Measurements from ENCODE around the gene KIAA1328.

The KIAA1328 gene

GRCh38 chr18:36889742-36890141 lies 60.8 kb downstream of the KIAA1328 start:
- Histone ChIP-seq H3K27me3 (ENCODE audit: control insufficient read depth, insufficient read depth, low read length) (no peaks in the 10 kb centered on the region), H2AFZ (no peak overlapping the region), H3K79me2 (no peaks in the 10 kb centered on the region), H3K4me2 (ENCODE audit: low read length) (no peak overlapping the region), H3K27ac (no peak overlapping the region), H3K36me3 (ENCODE audit: control insufficient read depth, insufficient read depth, low read length) (no peaks in the 10 kb centered on the region), H3K9ac (no peak overlapping the region), H3K4me3 (ENCODE audit: low read depth, low read length) (no peak overlapping the region), H3K9me3 (ENCODE audit: control insufficient read depth, low read length) (no peaks in the 10 kb centered on the region), H3K4me1 (no peaks in the 10 kb centered on the region)
- no peak for TF ChIP-seq CTCF (IDR thresholded peaks at IDR 0.05)

- Histone ChIP-seq H3K79me2 (no peaks in the 10 kb centered on the region), H2AFZ (no peak overlapping the region), H3K9ac (no peak overlapping the region), H3K36me3 (ENCODE audit: control insufficient read depth, insufficient read depth, low read length) (no peaks in the 10 kb centered on the region), H3K27ac (no peak overlapping the region), H3K9me3 (ENCODE audit: control insufficient read depth, low read length) (no peaks in the 10 kb centered on the region), H3K4me1 (no peaks in the 10 kb centered on the region), H3K4me2 (ENCODE audit: low read length) (no peak overlapping the region), H3K4me3 (ENCODE audit: low read depth, low read length) (no peak overlapping the region), H3K27me3 (ENCODE audit: control insufficient read depth, insufficient read depth, low read length) (no peaks in the 10 kb centered on the region)
- no peak for TF ChIP-seq CTCF (IDR thresholded peaks at IDR 0.05)
These were observed 61.7 kb downstream of the KIAA1328 start for GRCh38 chr18:36890598-36890997.

GRCh38 chr18:36893227-36893626 lies 64.3 kb downstream of the KIAA1328 start:
- no peaks in the 10 kb centered on the region for H3K79me2 ChIP-seq
- no peak overlapping the region for H3K9ac ChIP-seq
- H3K4me2 ChIP-seq (ENCODE audit: low read length): no peak overlapping the region
- no peak overlapping the region for H2AFZ ChIP-seq
- no peaks in the 10 kb centered on the region for H3K27me3 ChIP-seq (ENCODE audit: control insufficient read depth, insufficient read depth, low read length)
- no peak overlapping the region for H3K27ac ChIP-seq
- no peak for TF ChIP-seq CTCF (IDR thresholded peaks at IDR 0.05)
- H3K4me1 ChIP-seq: no peaks in the 10 kb centered on the region
- H3K4me3 ChIP-seq (ENCODE audit: low read depth, low read length): no peak overlapping the region
- no peaks in the 10 kb centered on the region for H3K36me3 ChIP-seq (ENCODE audit: control insufficient read depth, insufficient read depth, low read length)
- no peaks in the 10 kb centered on the region for H3K9me3 ChIP-seq (ENCODE audit: control insufficient read depth, low read length)

GRCh38 chr18:36895606-36896005 lies 66.7 kb downstream of the KIAA1328 start:
- Histone ChIP-seq H3K4me2 (ENCODE audit: low read length) (no peak overlapping the region), H3K27me3 (ENCODE audit: control insufficient read depth, insufficient read depth, low read length) (no peaks in the 10 kb centered on the region), H3K27ac (no peak overlapping the region), H3K4me3 (ENCODE audit: low read depth, low read length) (no peak overlapping the region), H3K79me2 (no peaks in the 10 kb centered on the region), H3K9me3 (ENCODE audit: control insufficient read depth, low read length) (no peaks in the 10 kb centered on the region), H3K9ac (no peak overlapping the region), H3K36me3 (ENCODE audit: control insufficient read depth, insufficient read depth, low read length) (no peaks in the 10 kb centered on the region), H2AFZ (no peak overlapping the region), H3K4me1 (no peaks in the 10 kb centered on the region)
- TF ChIP-seq CTCF (IDR thresholded peaks at IDR 0.05): no peak

GRCh38 chr18:36897253-36897652 lies 68.3 kb downstream of the KIAA1328 start:
- Histone ChIP-seq H3K27ac (no peak overlapping the region), H2AFZ (no peak overlapping the region), H3K79me2 (no peaks in the 10 kb centered on the region), H3K9ac (no peak overlapping the region), H3K4me1 (no peaks in the 10 kb centered on the region), H3K36me3 (ENCODE audit: control insufficient read depth, insufficient read depth, low read length) (no peaks in the 10 kb centered on the region), H3K4me2 (ENCODE audit: low read length) (no peak overlapping the region), H3K4me3 (ENCODE audit: low read depth, low read length) (no peak overlapping the region), H3K9me3 (ENCODE audit: control insufficient read depth, low read length) (no peaks in the 10 kb centered on the region), H3K27me3 (ENCODE audit: control insufficient read depth, insufficient read depth, low read length) (no peaks in the 10 kb centered on the region)
- TF ChIP-seq CTCF (IDR thresholded peaks at IDR 0.05): no peak
